ENCODE data around the gene PHYH.
"Not testable (repeated sequence)": the region's sequence is repeated elsewhere in the genome, so short reads cannot be mapped to it uniquely, and the experiment has no call there.

PHYH gene

GRCh38 chr10:13270877-13271551 lies 28.9 kb downstream of the PHYH start:
- DNase-seq = no peak

DNA sequence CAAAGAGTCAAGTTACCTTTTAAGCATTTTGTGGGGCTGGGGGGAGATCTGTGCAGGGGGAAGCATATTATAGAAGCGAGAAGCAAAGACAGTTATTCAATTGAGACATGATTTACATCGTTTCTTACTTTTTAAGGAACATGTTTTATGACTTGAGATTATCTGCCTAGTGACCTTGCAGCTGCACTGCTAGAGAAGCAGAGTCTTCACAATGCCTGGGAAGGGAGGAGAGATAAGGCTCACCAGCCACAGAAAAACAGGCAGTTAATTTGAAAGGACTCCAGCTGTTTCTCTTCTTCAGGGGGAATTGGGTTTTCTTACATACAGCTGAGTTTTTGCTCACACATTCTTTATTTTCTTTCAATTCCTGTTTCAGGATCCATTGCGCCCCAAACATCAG lies 31.0 kb downstream of the PHYH start:
- DNase-seq = no peak

DNA sequence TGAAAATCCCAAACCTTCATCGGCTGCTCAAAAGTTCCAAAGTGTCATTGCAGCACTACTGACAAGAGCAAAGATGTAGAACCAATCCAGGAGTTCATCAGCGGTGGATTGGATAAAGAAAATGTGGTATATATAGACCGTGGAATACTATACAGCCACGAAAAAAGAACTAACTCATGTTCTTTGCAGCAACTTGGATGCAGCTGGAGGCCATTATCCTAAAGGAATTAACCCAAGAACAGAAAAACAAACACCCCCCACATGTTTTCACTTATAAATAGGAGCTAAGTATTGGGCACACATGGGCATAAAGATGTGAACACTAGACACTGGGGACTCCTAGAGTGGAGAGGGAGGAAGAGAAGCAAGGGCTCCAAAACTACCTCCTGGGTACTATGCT lies 31.6 kb downstream of the PHYH start:
- DNase-seq = no peak

DNA sequence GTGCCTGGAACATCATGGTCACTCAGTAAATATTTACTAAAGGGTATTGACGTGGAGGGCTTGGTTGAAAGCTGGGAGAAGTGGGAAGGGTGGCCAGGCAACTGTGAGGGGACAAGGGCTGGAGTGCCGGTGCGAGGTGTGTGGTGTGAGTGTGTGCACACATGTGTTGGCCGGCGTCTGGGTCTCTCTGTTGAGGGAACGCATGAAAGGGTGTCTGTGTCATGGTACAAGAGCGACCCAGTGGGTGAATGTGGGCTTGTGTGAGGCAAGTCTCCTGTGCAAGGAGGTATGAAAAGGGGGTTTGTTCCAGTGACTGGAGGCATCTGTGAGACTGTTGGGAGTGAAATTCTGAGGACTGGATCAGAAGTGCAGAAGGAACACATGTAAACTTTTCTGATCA lies 36.3 kb downstream of the PHYH start:
- DNase-seq = no peak

GRCh38 chr10:13262433-13262832 lies 37.4 kb downstream of the PHYH start:
- DNase-seq = no peak

DNA sequence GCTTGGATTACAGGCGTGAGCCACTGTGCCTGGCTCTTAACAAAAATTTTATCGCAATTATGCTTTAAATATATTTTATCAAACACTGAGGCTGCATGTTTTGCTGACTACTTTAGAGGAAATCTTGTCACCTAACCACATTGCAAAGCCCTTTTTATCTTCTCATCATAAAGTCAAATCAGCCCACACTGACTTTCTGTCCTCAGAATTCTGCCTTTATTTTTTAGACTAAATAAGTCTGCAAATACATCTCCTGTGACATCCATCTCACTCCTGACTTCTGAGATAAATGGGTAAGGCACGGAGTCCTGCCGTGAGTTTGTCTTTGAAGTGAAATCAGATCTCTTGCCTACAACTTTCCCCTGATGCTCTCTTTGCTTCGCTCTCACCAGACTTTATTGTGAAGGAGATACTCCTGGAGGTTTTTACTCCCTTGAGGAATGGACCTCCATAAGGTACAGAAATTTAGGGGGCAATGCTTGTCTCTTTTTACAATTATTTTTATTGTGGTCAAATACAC lies 42.2 kb downstream of the PHYH start:
- no peak for DNase-seq

DNA sequence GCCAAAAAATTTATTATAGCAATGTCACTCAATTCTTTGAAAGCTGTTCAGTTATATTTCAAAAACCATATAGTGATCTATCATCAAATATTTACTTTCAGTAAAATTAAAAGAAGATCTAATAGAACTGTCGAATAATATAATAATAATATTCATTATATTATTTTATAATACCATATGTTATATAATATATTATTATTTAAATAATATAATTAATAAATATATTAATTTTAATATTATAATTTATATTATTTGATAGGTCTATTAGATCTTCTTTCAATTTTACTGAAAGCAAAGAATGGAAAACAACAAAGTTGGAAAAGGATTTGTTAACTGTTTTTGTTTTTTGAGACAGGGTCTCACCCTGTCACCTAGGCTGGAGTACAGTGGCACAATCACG lies 43.2 kb downstream of the PHYH start:
- no peak for DNase-seq

DNA sequence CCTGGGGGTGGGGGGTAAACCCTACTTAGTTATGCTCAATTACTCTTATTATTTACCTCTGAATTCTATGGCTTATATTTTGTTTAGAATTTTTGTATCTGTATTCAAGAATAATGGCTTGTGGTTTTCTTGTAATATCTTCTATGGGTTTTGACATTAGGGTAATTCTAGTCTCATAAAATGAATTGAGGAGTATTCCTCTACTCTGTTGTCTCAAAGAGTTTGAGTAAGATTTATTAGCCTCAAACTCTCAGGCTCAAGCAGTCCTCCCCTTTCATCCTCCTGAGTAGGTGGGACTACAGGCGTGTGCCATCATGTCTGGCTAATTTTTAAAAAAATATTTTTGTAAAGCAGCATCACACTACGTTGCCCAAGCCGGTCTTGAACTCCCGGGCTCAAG lies 46.1 kb downstream of the PHYH start:
- DNase-seq = no peak

GRCh38 chr10:13247784-13248183 lies 52.1 kb downstream of the PHYH start:
- no peak for DNase-seq

DNA sequence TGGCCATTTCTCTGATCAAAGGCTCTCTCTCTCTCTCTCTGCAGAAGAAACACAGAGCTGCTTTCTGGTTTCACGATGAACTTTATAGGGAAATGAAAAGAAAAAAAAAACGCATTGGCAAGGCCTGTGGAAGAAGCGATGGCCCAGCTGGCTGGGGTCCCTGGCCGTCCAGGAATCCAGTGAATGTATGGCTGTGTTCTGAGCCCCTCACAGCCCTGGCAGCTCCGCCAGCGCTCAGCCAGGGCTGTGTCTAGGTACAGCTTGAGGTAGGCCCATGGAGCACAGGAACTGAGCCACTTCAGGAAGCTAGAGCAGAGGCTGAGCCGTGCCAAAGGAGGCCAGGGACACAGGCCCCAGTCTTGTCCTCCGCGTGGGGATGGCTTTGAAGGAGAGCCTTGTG lies 52.6 kb downstream of the PHYH start:
- DNase-seq = no peak

GRCh38 chr10:13242260-13242659 lies 57.6 kb downstream of the PHYH start:
- not testable (repeated sequence) for DNase-seq

DNA sequence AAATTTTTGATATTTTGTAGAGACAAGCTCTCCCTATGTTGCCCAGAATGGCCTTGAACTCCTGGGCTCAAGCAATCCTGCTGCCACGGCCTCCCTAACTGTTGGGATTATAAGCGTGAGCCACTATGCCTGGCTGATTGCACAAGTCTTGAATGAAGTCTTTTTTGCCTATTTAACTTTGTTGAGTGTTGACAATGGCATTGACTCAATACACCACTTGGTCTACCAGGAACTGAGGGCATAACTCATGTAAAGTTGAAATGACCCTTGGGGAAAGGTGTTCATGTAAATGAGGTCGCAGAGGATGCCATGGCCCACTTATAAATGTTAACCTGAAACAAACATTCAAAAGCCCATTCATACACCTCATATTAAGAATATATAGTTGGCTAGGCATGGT lies 58.3 kb downstream of the PHYH start:
- DNase-seq = no peak

- no peak for DNase-seq
These were observed 59.9 kb downstream of the PHYH start for GRCh38 chr10:13239923-13240322.

- DNase-seq = no peak
These were observed 61.4 kb downstream of the PHYH start for GRCh38 chr10:13238271-13239077.

DNA sequence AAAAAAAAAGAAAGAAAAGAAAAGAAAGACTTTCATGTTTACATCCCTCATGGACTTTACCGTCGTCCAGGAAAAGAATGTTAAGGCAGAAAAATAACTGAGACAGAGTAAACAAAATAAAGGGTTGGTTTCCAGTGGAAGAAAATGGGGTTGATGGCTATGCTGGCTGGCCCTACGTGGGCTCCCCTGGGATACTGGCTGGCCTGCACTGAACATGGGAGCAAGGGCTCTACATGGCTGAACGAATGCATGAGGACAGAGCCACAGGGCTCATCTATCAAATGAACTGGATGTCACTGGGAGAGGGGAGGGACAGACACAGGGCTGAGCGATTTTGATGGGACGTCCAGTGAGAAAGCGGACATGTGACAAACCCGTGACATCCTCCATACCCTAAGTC lies 63.2 kb downstream of the PHYH start:
- DNase-seq = no peak

DNA sequence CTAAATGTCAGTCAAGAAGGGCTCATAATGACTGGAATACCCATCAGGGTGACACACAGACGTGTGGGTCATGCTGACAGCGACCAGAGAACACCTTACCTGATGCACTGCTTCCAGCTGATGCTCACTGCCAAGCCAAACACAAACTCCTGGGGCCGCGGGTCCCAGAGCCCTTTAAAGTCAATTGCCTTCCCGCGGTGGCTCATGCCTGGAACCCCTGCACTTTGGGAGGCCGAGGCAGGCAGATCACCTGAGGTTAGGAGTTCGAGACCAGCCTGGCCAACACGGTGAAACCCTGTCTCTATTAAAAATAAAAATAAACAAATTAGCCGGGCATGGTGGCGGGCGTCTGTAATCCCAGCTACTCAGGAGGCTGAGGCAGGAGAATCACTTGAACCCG lies 65.1 kb downstream of the PHYH start:
- DNase-seq = not testable (repeated sequence)

- no peak for DNase-seq
These were observed 65.7 kb downstream of the PHYH start, which contains the start of gene UCMA for GRCh38 chr10:13234172-13234571. Gene UCMA (minus strand): TSS chr10:13234374. CDS start chr10:13234258, 116 bp downstream.

DNA sequence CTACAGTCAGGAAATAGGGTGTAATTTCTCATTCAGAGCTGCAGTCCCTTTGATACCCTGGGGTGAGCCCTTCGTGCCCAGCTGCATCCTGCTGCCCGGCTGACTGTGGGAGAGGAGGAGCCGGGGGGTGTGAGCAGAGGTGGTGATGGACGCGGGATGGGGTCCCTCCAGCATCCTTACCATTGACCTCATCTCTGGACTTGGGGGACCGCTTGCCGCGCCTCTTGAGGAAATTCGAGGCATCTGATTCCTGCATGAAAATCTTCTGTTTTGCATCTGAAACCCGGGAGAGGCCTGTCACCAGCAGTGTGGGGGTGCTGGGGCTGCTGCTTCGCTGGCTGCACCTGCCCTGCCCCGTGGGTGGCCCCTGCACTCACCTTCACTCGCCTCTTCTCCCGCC lies 66.5 kb downstream of the PHYH start:
- no peak for DNase-seq

DNA sequence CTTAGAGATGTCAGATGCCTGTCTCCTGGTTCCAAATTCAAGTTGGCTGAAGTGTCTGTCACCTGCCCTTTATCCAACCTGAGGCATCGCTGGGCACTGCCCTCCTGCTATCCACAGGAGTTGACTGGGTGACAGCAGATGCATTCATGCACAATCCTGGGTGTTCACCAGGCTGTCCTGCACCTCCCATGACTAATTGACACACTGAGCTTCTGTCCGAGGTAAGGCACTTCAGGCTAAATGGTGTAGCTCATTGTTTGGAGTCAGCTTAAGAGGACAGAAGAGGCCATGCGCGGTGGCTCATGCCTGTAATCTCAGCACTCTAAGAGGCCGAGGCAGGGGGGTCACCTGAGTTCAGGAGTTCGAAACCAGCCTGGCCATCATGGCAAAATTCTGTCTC lies 68.1 kb downstream of the PHYH start:
- DNase-seq = no peak

DNA sequence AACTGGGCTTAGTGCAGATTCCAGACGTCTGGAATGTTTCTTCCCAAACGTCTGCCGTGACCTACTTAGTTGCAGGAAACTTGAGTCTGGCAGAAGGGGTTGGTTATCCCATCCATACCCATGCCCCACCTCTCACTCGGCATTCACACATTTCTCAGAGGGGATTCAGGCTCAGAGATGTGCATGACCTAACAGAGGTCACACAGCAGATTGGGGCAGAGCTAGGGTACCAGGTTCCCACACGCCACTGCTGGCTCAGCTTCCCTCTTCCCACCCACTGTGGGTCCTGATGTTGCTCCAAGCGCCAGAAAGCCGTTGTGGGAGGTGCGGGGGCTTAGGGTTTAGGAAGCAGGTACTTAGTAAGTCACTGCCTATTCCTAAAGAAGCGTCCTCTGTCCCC lies 68.7 kb downstream of the PHYH start:
- DNase-seq = no peak
